ENCODE measurements around the gene ITIH3. TPM values are rescaled to one million over a fixed set of nuclear protein-coding genes. Genes with fewer than 3 reads are reported as not detected.
A peak's percentile ranks its signal among the peaks of the same experiment; 100 is the strongest.

Gene ITIH3
- total RNA-seq, 5 donors from 2014 or later (not counting 1 experiment from before 2014, with no cell fraction given) = 0.23 to 0.88 (median 0.76) TPM; not detected in 2

- Histone ChIP-seq H3K36me3 (ENCODE audit: control insufficient read depth in 2 of 2, extremely low read depth in 1 of 2, insufficient read depth in 1 of 2, low read length in 1 of 2) (peaks cover 35 to 40% of the 10 kb centered on the region in 2 donors), H3K27ac (ENCODE audit: low read length) (no peak overlapping the region), H3K9me3 (no peaks in the 10 kb centered on the region), H3K4me1 (ENCODE audit: control insufficient read depth in 1 of 2, extremely low read depth in 1 of 2, insufficient read depth in 2 of 2, low read length in 2 of 2) (peaks cover 7 to 27% of the 10 kb centered on the region in 2 experiments), H3K4me3 (ENCODE audit: control insufficient read depth in 1 of 2, extremely low read depth in 1 of 2, low read length in 1 of 2) (no peak overlapping the region), H3K27me3 (replicated peaks in 1 of 2; ENCODE audit: control insufficient read depth in 2 of 2, extremely low read depth in 1 of 2, insufficient read depth in 2 of 2, low read length in 1 of 2) (no peaks in the 10 kb centered on the region)
- CTCF ChIA-PET = interaction anchor here in 1 of 2 donors (0.5 kb wide), 1 partner anchor 100 kb away, joined by 3 read pairs; no protein-coding TSS in a partner anchor
- no peak overlapping the region for H3K27ac Mint-ChIP-seq
- peaks cover 31 to 38% (median 33%) of the 10 kb centered on the region in 3 donors for H3K4me1 Mint-ChIP-seq
- no peaks in the 10 kb centered on the region for H3K9me3 Mint-ChIP-seq
- no peaks in the 10 kb centered on the region for H3K27me3 Mint-ChIP-seq
- POLR2A ChIA-PET = no interaction called here
- no peak overlapping the region for H3K4me3 Mint-ChIP-seq
- WGBS (ENCODE audit: insufficient coverage) = 89% methylated on average over 11 of the region's 12 CpGs
- DNase-seq (no peak), ATAC-seq (replicated peaks in 1 of 4) (no peak)
- H3K36me3 Mint-ChIP-seq = peaks cover 33% of the 10 kb centered on the region
Measured at GRCh38 chr3:52841211-52841980, 46.8 kb downstream of the ITIH3 start.

- H3K27ac ChIP-seq (ENCODE audit: low read length) = no peak overlapping the region
- no peaks in the 10 kb centered on the region for H3K27me3 ChIP-seq (replicated peaks in 1 of 2; ENCODE audit: control insufficient read depth in 2 of 2, extremely low read depth in 1 of 2, insufficient read depth in 2 of 2, low read length in 1 of 2)
- CTCF ChIA-PET = no interaction called here
Measured at GRCh38 chr3:52841981-52842340, 47.4 kb downstream of the ITIH3 start.

GRCh38 chr3:52842424-52842823 lies 47.8 kb downstream of the ITIH3 start:
- no peaks in the 10 kb centered on the region for H3K9me3 Mint-ChIP-seq
- no peaks in the 10 kb centered on the region for H3K27me3 ChIP-seq (replicated peaks in 1 of 2; ENCODE audit: control insufficient read depth in 2 of 2, extremely low read depth in 1 of 2, insufficient read depth in 2 of 2, low read length in 1 of 2)
- no peaks in the 10 kb centered on the region for H3K9me3 ChIP-seq
- H3K4me3 ChIP-seq (ENCODE audit: control insufficient read depth in 1 of 2, extremely low read depth in 1 of 2, low read length in 1 of 2) = no peak overlapping the region
- H3K36me3 ChIP-seq (ENCODE audit: control insufficient read depth in 2 of 2, extremely low read depth in 1 of 2, insufficient read depth in 1 of 2, low read length in 1 of 2) = peaks cover 35 to 48% of the 10 kb centered on the region in 2 donors
- ChIA-PET POLR2A (interaction anchor here in 1 of 2 donors (0.5 kb wide), 1 partner anchor 66 kb away, joined by 6 read pairs; no protein-coding TSS in a partner anchor), CTCF (no interaction called here)
- 80% methylated on average over 7 of the region's 7 CpGs for WGBS (ENCODE audit: insufficient coverage)
- ATAC-seq (replicated peaks in 1 of 4) = no peak
- no peak for DNase-seq
- H3K27me3 Mint-ChIP-seq = no peaks in the 10 kb centered on the region
- no peak overlapping the region for H3K4me3 Mint-ChIP-seq
- H3K27ac ChIP-seq (ENCODE audit: low read length) = no peak overlapping the region
- H3K4me1 ChIP-seq (ENCODE audit: control insufficient read depth in 1 of 2, extremely low read depth in 1 of 2, insufficient read depth in 2 of 2, low read length in 2 of 2) = peaks cover 7 to 24% of the 10 kb centered on the region in 2 experiments
- no peak overlapping the region for H3K27ac Mint-ChIP-seq
- H3K4me1 Mint-ChIP-seq = peaks cover 29 to 31% (median 30%) of the 10 kb centered on the region in 3 donors
- H3K36me3 Mint-ChIP-seq = peaks cover 27% of the 10 kb centered on the region

More at GRCh38 chr3:52841981-52842340, 47.4 kb downstream of the ITIH3 start:
- Mint-ChIP-seq H3K9me3 (no peaks in the 10 kb centered on the region), H3K27ac (no peak overlapping the region), H3K27me3 (no peaks in the 10 kb centered on the region), H3K36me3 (peaks cover 29% of the 10 kb centered on the region), H3K4me1 (peaks cover 31 to 34% (median 33%) of the 10 kb centered on the region in 3 donors), H3K4me3 (no peak overlapping the region)
- H3K4me1 ChIP-seq (ENCODE audit: control insufficient read depth in 1 of 2, extremely low read depth in 1 of 2, insufficient read depth in 2 of 2, low read length in 2 of 2) = peaks cover 7 to 27% of the 10 kb centered on the region in 2 experiments
- peaks cover 35 to 44% of the 10 kb centered on the region in 2 donors for H3K36me3 ChIP-seq (ENCODE audit: control insufficient read depth in 2 of 2, extremely low read depth in 1 of 2, insufficient read depth in 1 of 2, low read length in 1 of 2)
- ATAC-seq (replicated peaks in 1 of 4) (no peak), DNase-seq (no peak)
- no peaks in the 10 kb centered on the region for H3K9me3 ChIP-seq
- POLR2A ChIA-PET = interaction anchor here in 1 of 2 donors (0.5 kb wide), 1 partner anchor 66 kb away, joined by 6 read pairs; no protein-coding TSS in a partner anchor
- H3K4me3 ChIP-seq (ENCODE audit: control insufficient read depth in 1 of 2, extremely low read depth in 1 of 2, low read length in 1 of 2) = no peak overlapping the region
- WGBS (ENCODE audit: insufficient coverage) = 62% methylated on average over 8 of the region's 12 CpGs

- Histone ChIP-seq H3K4me3 (ENCODE audit: control insufficient read depth in 1 of 2, extremely low read depth in 1 of 2, low read length in 1 of 2) (no peak overlapping the region), H3K36me3 (ENCODE audit: control insufficient read depth in 2 of 2, extremely low read depth in 1 of 2, insufficient read depth in 1 of 2, low read length in 1 of 2) (peaks cover 37 to 55% of the 10 kb centered on the region in 2 donors), H3K27ac (ENCODE audit: low read length) (no peak overlapping the region), H3K27me3 (replicated peaks in 1 of 2; ENCODE audit: control insufficient read depth in 2 of 2, extremely low read depth in 1 of 2, insufficient read depth in 2 of 2, low read length in 1 of 2) (no peaks in the 10 kb centered on the region), H3K4me1 (ENCODE audit: control insufficient read depth in 1 of 2, extremely low read depth in 1 of 2, insufficient read depth in 2 of 2, low read length in 2 of 2) (peaks cover 6 to 15% of the 10 kb centered on the region in 2 experiments), H3K9me3 (no peaks in the 10 kb centered on the region)
- H3K36me3 Mint-ChIP-seq = peaks cover 25% of the 10 kb centered on the region
- ChIA-PET POLR2A (interaction anchor here in 1 of 2 donors (0.7 kb wide), 1 partner anchor 240 kb away, joined by 6 read pairs; no protein-coding TSS in a partner anchor), CTCF (no interaction called here)
- 86% methylated on average over 14 of the region's 20 CpGs for WGBS (ENCODE audit: insufficient coverage)
- H3K9me3 Mint-ChIP-seq = no peaks in the 10 kb centered on the region
- no peak for DNase-seq
- H3K27ac Mint-ChIP-seq = no peak overlapping the region
- H3K4me3 Mint-ChIP-seq = no peak overlapping the region
- peaks cover 21 to 25% (median 22%) of the 10 kb centered on the region in 3 donors for H3K4me1 Mint-ChIP-seq
- no peak for ATAC-seq (replicated peaks in 1 of 4)
- no peaks in the 10 kb centered on the region for H3K27me3 Mint-ChIP-seq
Measured at GRCh38 chr3:52843108-52843865, 48.7 kb downstream of the ITIH3 start.

- Histone ChIP-seq H3K27me3 (replicated peaks in 1 of 2; ENCODE audit: control insufficient read depth in 2 of 2, extremely low read depth in 1 of 2, insufficient read depth in 2 of 2, low read length in 1 of 2) (no peaks in the 10 kb centered on the region), H3K27ac (ENCODE audit: low read length) (no peak overlapping the region), H3K36me3 (ENCODE audit: control insufficient read depth in 2 of 2, extremely low read depth in 1 of 2, insufficient read depth in 1 of 2, low read length in 1 of 2) (peaks cover 37 to 60% of the 10 kb centered on the region in 2 donors), H3K4me3 (ENCODE audit: control insufficient read depth in 1 of 2, extremely low read depth in 1 of 2, low read length in 1 of 2) (no peak overlapping the region), H3K9me3 (no peaks in the 10 kb centered on the region), H3K4me1 (ENCODE audit: control insufficient read depth in 1 of 2, extremely low read depth in 1 of 2, insufficient read depth in 2 of 2, low read length in 2 of 2) (peaks cover 2 to 9% of the 10 kb centered on the region in 2 experiments)
- peak overlapping the region in 1 of 2 donors; percentile 68 for H3K27ac Mint-ChIP-seq
- 100% methylated on average over 1 of the region's 2 CpGs for WGBS (ENCODE audit: insufficient coverage)
- POLR2A ChIA-PET = interaction anchor here in 1 of 2 donors (0.7 kb wide), 1 partner anchor 240 kb away, joined by 6 read pairs; no protein-coding TSS in a partner anchor
- no peaks in the 10 kb centered on the region for H3K9me3 Mint-ChIP-seq
- no peak overlapping the region for H3K4me3 Mint-ChIP-seq
- H3K36me3 Mint-ChIP-seq = peaks cover 29% of the 10 kb centered on the region
- no peaks in the 10 kb centered on the region for H3K27me3 Mint-ChIP-seq
- CTCF ChIA-PET = no interaction called here
- peaks cover 15 to 19% (median 16%) of the 10 kb centered on the region in 3 donors for H3K4me1 Mint-ChIP-seq
- ATAC-seq (replicated peaks in 1 of 4) (no peak), DNase-seq (no peak)
Measured at GRCh38 chr3:52843881-52844280, 49.3 kb downstream of the ITIH3 start.

All from T-cell (primary cell).